GM12891 (cell line): ENCODE results near the gene GPC6.

ENCODE experiments used
- DNase-seq: peaks from one replicate; pipeline ENCODE4 v3.0.0; 2011; ENCODE audit warnings: low spot score; ENCODE audit not compliant: insufficient read length
- FAIRE-seq: peaks from 2 replicates; lab custom pipeline; 2011; peaks lifted over from hg19 to GRCh38; lab: Jason Lieb, UNC
- PAX5 ChIP-seq: IDR thresholded peaks from 2 replicates; pipeline ENCODE4 v1.6.1; 2011; ENCODE audit warnings: low read length, moderate library complexity, mild to moderate bottlenecking; ENCODE audit not compliant: insufficient read depth, severe bottlenecking
- POLR2A ChIP-seq: IDR thresholded peaks from 2 replicates; pipeline ENCODE4 v1.6.1; 2011; ENCODE audit warnings: low read depth, low read length, control low read depth
- POLR2AphosphoS5 ChIP-seq: IDR thresholded peaks from 2 replicates; pipeline ENCODE4 v1.6.1; 2011; ENCODE audit warnings: low read depth, low read length, control low read depth
- POU2F2 ChIP-seq: IDR thresholded peaks from 2 replicates; pipeline ENCODE4 v1.6.1; 2011; ENCODE audit warnings: low read depth, mild to moderate bottlenecking, control low read depth, low read length, moderate library complexity
- SPI1 ChIP-seq: IDR thresholded peaks from 2 replicates; pipeline ENCODE4 v1.6.1; 2011; ENCODE audit warnings: low read depth, low read length, control low read depth
- TAF1 ChIP-seq: IDR thresholded peaks from 2 replicates; pipeline ENCODE4 v1.6.1; 2011; ENCODE audit warnings: low read depth, low read length, control low read depth

GPC6 gene

DNA sequence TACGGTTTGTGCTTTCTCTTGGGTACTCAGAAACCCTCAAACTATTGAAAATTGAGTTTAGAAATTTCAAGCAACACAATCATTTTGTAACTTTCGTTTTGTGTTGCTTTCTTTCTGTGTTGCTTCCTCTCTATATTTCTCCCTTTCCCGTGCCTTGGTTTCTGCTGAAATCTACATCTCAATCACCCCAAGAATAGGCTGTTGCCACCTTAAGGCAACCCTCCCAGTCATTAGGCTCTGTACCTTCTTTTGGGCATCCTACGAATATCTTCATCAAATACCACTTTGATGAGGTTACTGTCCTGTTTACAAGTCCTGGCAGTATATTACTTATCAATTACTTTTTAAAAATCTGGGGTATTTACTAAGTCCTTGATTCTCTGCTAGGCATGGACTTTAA lies 621.6 kb downstream of the GPC6 start:
- no peak for TF ChIP-seq POLR2AphosphoS5
- TF ChIP-seq POLR2A: no peak
- TF ChIP-seq PAX5: no peak
- no peak for TF ChIP-seq POU2F2
- TF ChIP-seq TAF1: no peak
- TF ChIP-seq SPI1: no peak
- no peak for FAIRE-seq
- no peak for DNase-seq

GRCh38 chr13:93851236-93851635 lies 624.6 kb downstream of the GPC6 start:
- no peak for FAIRE-seq
- no peak for DNase-seq
- TF ChIP-seq POU2F2 (no peak), PAX5 (no peak), POLR2AphosphoS5 (no peak), POLR2A (no peak), TAF1 (no peak), SPI1 (no peak)

- FAIRE-seq (no peak), DNase-seq (no peak)
- no peak for TF ChIP-seq SPI1
- no peak for TF ChIP-seq POU2F2
- TF ChIP-seq POLR2A: no peak
- TF ChIP-seq TAF1: no peak
- TF ChIP-seq POLR2AphosphoS5: no peak
- TF ChIP-seq PAX5: no peak
Observed at GRCh38 chr13:93853912-93854311, 627.3 kb downstream of the GPC6 start.

GRCh38 chr13:93857126-93857525 lies 630.5 kb downstream of the GPC6 start:
- no peak for FAIRE-seq
- no peak for TF ChIP-seq SPI1
- TF ChIP-seq POU2F2: no peak
- TF ChIP-seq POLR2A: no peak
- no peak for TF ChIP-seq PAX5
- no peak for TF ChIP-seq POLR2AphosphoS5
- no peak for DNase-seq

- TF ChIP-seq TAF1: no peak
- no peak for TF ChIP-seq SPI1
- TF ChIP-seq POU2F2: no peak
- no peak for TF ChIP-seq POLR2A
- no peak for TF ChIP-seq POLR2AphosphoS5
- TF ChIP-seq PAX5: no peak
- DNase-seq: no peak
- no peak for FAIRE-seq
Observed at GRCh38 chr13:93859716-93860115, 633.1 kb downstream of the GPC6 start.

- DNase-seq (no peak), FAIRE-seq (no peak)
- TF ChIP-seq SPI1 (no peak), POU2F2 (no peak)
Observed at GRCh38 chr13:93861818-93862217, 635.2 kb downstream of the GPC6 start.

GRCh38 chr13:93862259-93862658 lies 635.7 kb downstream of the GPC6 start:
- TF ChIP-seq PAX5: no peak
- TF ChIP-seq SPI1: no peak
- no peak for TF ChIP-seq POU2F2
- TF ChIP-seq TAF1: no peak
- FAIRE-seq (no peak), DNase-seq (no peak)

DNA sequence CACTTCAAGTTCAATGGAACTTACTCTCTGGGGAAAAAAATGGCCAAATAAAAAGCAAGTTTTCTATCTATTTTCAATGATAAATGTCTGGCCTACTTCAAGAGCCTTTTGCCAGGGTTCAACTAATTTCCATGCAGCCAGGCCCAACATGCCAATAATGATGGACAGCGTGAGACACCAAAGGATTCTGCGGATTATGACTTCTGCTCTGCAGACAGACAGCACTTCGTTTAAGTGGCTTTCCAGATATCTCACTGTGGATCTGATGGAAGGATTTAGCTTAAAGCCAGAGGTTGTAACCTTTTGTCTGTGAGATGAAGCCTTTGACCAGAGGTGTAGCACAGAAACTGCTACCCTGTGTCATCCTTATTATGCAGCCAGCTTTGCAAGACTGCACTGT lies 638.6 kb downstream of the GPC6 start:
- DNase-seq: no peak
- TF ChIP-seq TAF1: no peak
- no peak for TF ChIP-seq SPI1
- TF ChIP-seq POU2F2: no peak
- TF ChIP-seq PAX5: no peak
- no peak for TF ChIP-seq POLR2AphosphoS5
- TF ChIP-seq POLR2A: no peak
- no peak for FAIRE-seq

DNA sequence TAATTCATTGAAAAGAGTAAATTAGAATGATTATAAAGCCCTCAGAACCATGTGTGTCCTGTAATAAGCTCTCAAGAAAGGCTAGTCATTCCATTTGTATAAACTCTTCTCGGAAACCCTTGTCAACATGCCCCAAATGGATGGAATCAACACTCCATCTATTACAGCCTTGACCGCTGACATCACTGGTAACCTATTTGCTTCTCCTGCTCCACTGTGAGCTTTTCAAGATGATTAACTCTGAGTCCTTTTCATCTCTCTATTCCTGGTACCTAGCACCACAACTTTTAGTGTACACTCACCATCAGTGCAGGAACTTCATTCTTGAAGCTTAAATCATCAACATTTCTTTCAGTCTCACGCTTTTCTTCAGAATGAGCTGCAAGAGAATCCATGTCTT lies 640.9 kb downstream of the GPC6 start:
- DNase-seq (no peak), FAIRE-seq (no peak)
- TF ChIP-seq POU2F2: no peak
- no peak for TF ChIP-seq PAX5
- no peak for TF ChIP-seq POLR2A
- no peak for TF ChIP-seq POLR2AphosphoS5
- TF ChIP-seq TAF1: no peak
- TF ChIP-seq SPI1: no peak

DNA sequence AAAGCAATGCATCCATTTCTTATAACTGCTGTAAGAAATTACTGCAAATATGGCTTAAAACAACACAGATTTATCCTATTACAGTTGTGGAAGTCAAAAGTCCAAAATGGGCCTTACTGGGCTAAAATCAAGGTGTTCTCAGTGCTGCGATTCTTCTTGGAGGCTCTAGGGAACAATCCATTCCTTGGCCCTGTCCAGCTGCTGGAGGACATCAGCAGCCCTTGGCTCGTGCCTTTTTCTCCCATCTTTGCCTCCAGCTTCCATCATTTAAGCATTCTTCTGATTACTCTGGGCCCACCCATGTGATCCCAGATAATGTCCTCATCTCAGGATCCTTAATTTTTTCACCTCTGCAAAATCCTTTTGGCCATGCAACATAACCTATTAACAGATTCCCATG lies 645.8 kb downstream of the GPC6 start:
- TF ChIP-seq POU2F2 (no peak), SPI1 (no peak), TAF1 (no peak), POLR2A (no peak), POLR2AphosphoS5 (no peak), PAX5 (no peak)
- DNase-seq: no peak
- no peak for FAIRE-seq

DNA sequence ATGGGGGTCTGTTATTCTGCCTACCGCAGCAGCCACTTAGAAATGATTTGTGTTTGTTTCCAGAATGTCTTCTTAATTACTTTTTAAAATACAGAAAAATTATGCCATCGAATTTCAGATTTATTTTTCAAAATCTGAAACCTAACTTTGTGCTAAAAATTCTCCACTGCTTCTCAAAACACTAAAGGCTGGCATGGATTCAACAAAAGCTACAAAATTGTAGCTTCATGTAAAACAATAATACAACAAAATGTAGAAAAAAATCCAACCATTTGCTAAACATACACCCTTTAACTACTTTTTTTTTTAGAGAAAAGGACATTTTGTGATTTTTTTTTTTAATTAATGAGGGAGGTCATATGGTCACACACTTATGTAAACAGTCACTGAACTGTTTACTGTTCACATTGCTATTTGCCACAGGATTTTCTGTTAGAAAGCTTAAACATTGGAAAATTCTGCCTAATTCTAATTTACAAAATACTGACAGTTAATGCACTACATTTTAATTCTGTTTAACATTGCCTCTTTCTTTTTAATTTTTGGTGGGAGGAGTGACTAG lies 646.3 kb downstream of the GPC6 start:
- DNase-seq: no peak
- FAIRE-seq: no peak
- TF ChIP-seq POU2F2 (no peak), POLR2A (no peak), POLR2AphosphoS5 (no peak), SPI1 (no peak), PAX5 (no peak), TAF1 (no peak)
